Kidney (tissue), 14 donors: ENCODE results near the gene TC2N. TPM values are rescaled to one million over a fixed set of nuclear protein-coding genes. Genes with fewer than 3 reads are reported as not detected.

ENCODE experiments used
- DNase-seq, 5 donors: peaks; one replicate each; pipeline ENCODE4 v3.0.0-alpha.2; 2013 to 2020
- FAIRE-seq: peaks from 2 replicates; lab custom pipeline; 2012; peaks lifted over from hg19 to GRCh38; lab: Jason Lieb, UNC
- H3K27ac ChIP-seq, 2 donors: one replicate each; pipeline ENCODE4 v1.7.0; 2013; ENCODE audit warnings: low read depth in 2 of 2, low read length in 2 of 2, inconsistent platforms in 1 of 2
- H3K27me3 ChIP-seq: one replicate; pipeline ENCODE4 v1.7.1; 2013; ENCODE audit warnings: low read length, inconsistent platforms; ENCODE audit not compliant: control insufficient read depth, insufficient read depth
- H3K36me3 ChIP-seq, 3 donors: one replicate each; pipeline versions ENCODE4 v1.7.0 to v1.7.1; 2013; ENCODE audit warnings: low read length in 3 of 3, control low read depth in 1 of 3, inconsistent platforms in 1 of 3; ENCODE audit not compliant: insufficient read depth in 3 of 3, control insufficient read depth in 2 of 3
- H3K4me1 ChIP-seq, 3 donors: one replicate each; pipeline versions ENCODE4 v1.7.0 to v1.7.1; 2013; ENCODE audit warnings: low read length in 3 of 3, inconsistent platforms in 1 of 3, low read depth in 1 of 3; ENCODE audit not compliant: control insufficient read depth in 2 of 3, insufficient read depth in 2 of 3
- H3K4me3 ChIP-seq, 3 donors: one replicate each; pipeline versions ENCODE4 v1.7.0 to v1.8.1; 2013; ENCODE audit warnings: low read length in 3 of 3, control low read depth in 1 of 3, inconsistent platforms in 1 of 3
- H3K9ac ChIP-seq, 3 donors: one replicate each; pipeline versions ENCODE4 v1.7.0 to v1.7.1; 2013; ENCODE audit warnings: low read length in 3 of 3, control low read depth in 1 of 3, inconsistent platforms in 1 of 3
- H3K9me3 ChIP-seq, 3 donors: one replicate each; pipeline versions ENCODE4 v1.7.0 to v1.7.1; 2013; ENCODE audit warnings: low read length in 3 of 3, control low read depth in 1 of 3, inconsistent platforms in 1 of 3; ENCODE audit not compliant: control insufficient read depth in 2 of 3, insufficient read depth in 1 of 3
- CTCF ChIP-seq: IDR thresholded peaks from 3 replicates; pipeline ENCODE4 v1.5.1; 2012; ENCODE audit warnings: mild to moderate bottlenecking, moderate library complexity, borderline replicate concordance; ENCODE audit not compliant: insufficient read depth; ENCODE audit errors: extremely low read depth
- intact Hi-C: fragments of 100-400 bp; cut with DNase I; formaldehyde crosslinking; loops from one replicate; pipeline ENCODE4 v1.11.1; 2022
- polyA plus RNA-seq: library from polyadenylated mRNA; stranded (reverse); fragments of 350-450 nt; fragmentation: Illumina TruSeq; extraction: RNeasy Lipid Tissue Mini Kit (QIAGEN cat#74804); gene quantifications from one replicate; pipeline ENCODE4 v1.2.3, GENCODE V29; 2014; ENCODE audit warnings: low read depth, low replicate concordance; ENCODE audit not compliant: insufficient read depth
- total RNA-seq: library from RNA; stranded (reverse); fragmentation: NEBNext Ultra II Directional; extraction: Animal tissue kit (Norgen Biotek cat#: 25700); gene quantifications from one replicate; pipeline ENCODE4 v1.2.1, GENCODE V29; 2021
- donor health status: control.
- donor health status: control.
- donor health status: control.
- donor health status: control.
- donor health status: control.
- donor health status: DM: yes; HTN: yes; CAD: no.
- donor health status: Normal renal cell carcinoma (clear cell type).

Gene TC2N
- total and polyA plus RNA-seq, 2 donors from 2014 or later, result 5.8 to 39.7 TPM

GRCh38 chr14:91888641-91889476 lies 21.5 kb upstream of the TC2N start:
- intact Hi-C loops, result no loop called here
- peak in 1 of 5 donors; percentile 53 for DNase-seq
- peaks cover 0 to 18% (median 17%) of the 10 kb centered on the region in 3 donors for H3K4me1 ChIP-seq
- H3K27ac ChIP-seq, result peak overlapping the region in 1 of 2 donors; percentile 24
- no peak for FAIRE-seq
- peaks cover 2 to 5% (median 4%) of the 10 kb centered on the region in 3 donors for H3K36me3 ChIP-seq
- H3K9me3 ChIP-seq, result no peaks in the 10 kb centered on the region
- H3K27me3 ChIP-seq, result no peaks in the 10 kb centered on the region
- no peak overlapping the region for H3K9ac ChIP-seq
- no peak for TF ChIP-seq CTCF
- H3K4me3 ChIP-seq, result no peak overlapping the region

GRCh38 chr14:91886961-91887360 lies 19.6 kb upstream of the TC2N start:
- Histone ChIP-seq H3K27ac (no peak overlapping the region), H3K4me1 (peaks cover 0 to 18% (median 17%) of the 10 kb centered on the region in 3 donors), H3K9ac (no peak overlapping the region), H3K4me3 (no peak overlapping the region), H3K9me3 (no peaks in the 10 kb centered on the region), H3K36me3 (peaks cover 2 to 10% (median 4%) of the 10 kb centered on the region in 3 donors), H3K27me3 (no peaks in the 10 kb centered on the region)
- no peak for TF ChIP-seq CTCF
- intact Hi-C loops, result no loop called here
- FAIRE-seq (no peak), DNase-seq (peak in 1 of 5 donors; percentile 13)

- no peak for TF ChIP-seq CTCF
- no peak for FAIRE-seq
- H3K27me3 ChIP-seq, result no peaks in the 10 kb centered on the region
- intact Hi-C loops, result no loop called here
- peak in 1 of 5 donors; percentile 19 for DNase-seq
- H3K4me3 ChIP-seq, result no peak overlapping the region
- peaks cover 0 to 13% (median 0%) of the 10 kb centered on the region in 3 donors for H3K36me3 ChIP-seq
- H3K4me1 ChIP-seq, result peaks cover 0 to 18% (median 12%) of the 10 kb centered on the region in 3 donors
- H3K9me3 ChIP-seq, result no peaks in the 10 kb centered on the region
- peak overlapping the region in 1 of 2 donors; percentile 52 for H3K27ac ChIP-seq
- no peak overlapping the region for H3K9ac ChIP-seq
These were observed 18.5 kb upstream of the TC2N start for GRCh38 chr14:91885839-91886238.
